Cardiac fibroblast (primary cell): ENCODE data around the gene PARVB.

Experiments used
- DNase-seq, 2 donors: peaks; one replicate each; pipeline versions ENCODE4 v3.0.0 to v3.0.0-alpha.2; 2010; ENCODE audit warnings: low read depth in 2 of 2
- H3K4me3 ChIP-seq, 2 donors: replicated peaks in 1 of 2; 1 replicate in 1 of 2; 2 replicates in 1 of 2; pipeline ENCODE4 v1.5.1; 2011; ENCODE audit warnings: low read depth in 2 of 2, low read length in 2 of 2, mild to moderate bottlenecking in 2 of 2, moderate library complexity in 1 of 2
- CTCF ChIP-seq: IDR thresholded peaks from one replicate; pipeline ENCODE4 v1.5.1; 2011; ENCODE audit warnings: low read depth, mild to moderate bottlenecking, low read length, inconsistent platforms

PARVB gene

GRCh38 chr22:44130076-44130711 lies 106.1 kb downstream of the PARVB start:
- no peak for DNase-seq
- H3K4me3 ChIP-seq: no peak overlapping the region
- no peak for TF ChIP-seq CTCF

GRCh38 chr22:44131412-44131811 lies 107.3 kb downstream of the PARVB start:
- DNase-seq: no peak
- H3K4me3 ChIP-seq: no peak overlapping the region
- TF ChIP-seq CTCF: no peak

DNA sequence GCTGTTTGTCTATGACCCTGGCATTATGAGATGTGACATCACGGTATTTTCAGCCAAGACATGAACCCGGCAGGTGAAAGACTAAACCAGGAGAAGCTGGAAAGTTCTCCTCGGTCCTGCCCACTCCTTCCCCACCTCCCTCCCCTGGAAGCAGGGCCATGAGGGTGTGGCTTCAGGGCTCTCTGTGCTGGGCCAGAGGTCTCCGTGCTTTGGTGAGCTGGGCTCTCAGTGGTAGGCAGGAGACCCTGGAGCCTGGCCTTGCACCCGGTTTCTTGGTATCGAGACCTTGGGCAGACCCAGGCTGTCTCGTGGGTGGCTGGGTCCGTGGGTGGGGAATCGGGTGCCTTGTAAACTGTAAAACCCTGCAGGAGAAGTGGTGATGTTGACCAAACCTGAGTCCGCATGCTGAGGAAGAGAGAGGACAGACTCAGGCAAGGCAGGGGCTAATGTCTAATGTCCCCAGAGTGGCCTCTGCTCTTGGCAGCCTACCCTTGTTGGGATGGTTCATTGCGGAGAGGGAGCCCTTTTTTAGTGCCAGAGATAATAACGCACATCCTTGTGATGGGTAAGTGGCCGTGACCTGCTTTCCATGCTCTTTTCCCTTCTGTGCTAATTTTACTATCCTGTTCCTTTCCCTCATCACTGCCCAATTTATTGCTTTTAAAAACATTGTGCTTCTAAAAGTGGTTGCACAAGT lies 108.0 kb downstream of the PARVB start:
- no peak for TF ChIP-seq CTCF
- DNase-seq: no peak

GRCh38 chr22:44132724-44133123 lies 108.6 kb downstream of the PARVB start:
- DNase-seq: no peak
- H3K4me3 ChIP-seq: no peak overlapping the region
- no peak for TF ChIP-seq CTCF

More for the DNA sequence above, 108.0 kb downstream of the PARVB start:
- H3K4me3 ChIP-seq: no peak overlapping the region

GRCh38 chr22:44133161-44133560 lies 109.1 kb downstream of the PARVB start:
- no peak for TF ChIP-seq CTCF
- peak in 1 of 2 donors; percentile 58 for DNase-seq
- no peak overlapping the region for H3K4me3 ChIP-seq

DNA sequence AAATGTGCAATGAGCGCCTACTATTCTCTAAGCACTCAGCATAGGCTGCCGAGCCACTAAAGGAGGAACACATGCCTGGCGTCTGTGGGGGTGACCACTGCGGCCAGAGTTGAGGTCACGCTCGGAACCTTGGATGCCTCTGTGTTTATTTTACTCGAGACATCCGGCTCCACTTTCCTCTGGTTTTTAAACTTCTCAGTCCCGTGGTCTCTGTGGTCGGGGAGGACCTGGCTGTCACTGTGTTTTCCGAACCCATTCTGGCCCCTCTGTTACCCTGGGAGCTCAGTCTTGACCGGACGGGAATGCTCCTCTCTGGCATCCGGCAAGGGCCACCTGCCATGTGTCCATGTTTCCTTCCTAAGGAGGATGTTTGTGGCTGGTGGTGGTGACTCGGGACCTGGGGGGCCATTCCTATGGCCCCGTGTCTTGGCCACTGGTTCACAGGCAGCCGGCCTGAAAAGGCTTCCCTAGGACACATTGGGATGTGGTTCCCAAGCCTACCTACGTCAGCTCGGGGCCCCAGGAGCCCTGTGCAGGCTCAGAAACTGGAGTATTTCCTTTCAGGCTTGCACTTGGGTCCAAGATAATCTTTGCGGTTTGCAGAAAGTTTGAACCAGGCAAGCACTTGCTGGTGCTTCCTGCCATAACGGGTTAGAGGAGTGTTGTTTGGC lies 109.9 kb downstream of the PARVB start:
- peak in 1 of 2 donors; percentile 18 for DNase-seq
- no peak overlapping the region for H3K4me3 ChIP-seq
- TF ChIP-seq CTCF: no peak
